HCT116 (cell line): ENCODE measurements around the gene MUSK. TPM values are rescaled to one million over a fixed set of nuclear protein-coding genes. Genes with fewer than 3 reads are reported as not detected.

Experiments used
- ATAC-seq: fragments of 200-7000 bp; cut with Tn5 transposase; 2 replicates; pipeline ENCODE4 v1.9.1; 2020; ENCODE audit warnings: mild to moderate bottlenecking, moderate library complexity
- BruUV-seq: library from RNA; stranded (reverse); fragments of 400-500 nt; replicated peaks from 2 replicates; lab custom pipeline; 2021; lab: Mats Ljungman, UMichigan
- CTCF ChIA-PET: fragments of 300-600 bp; sonication (Branson Sonifier 250); formaldehyde crosslinking; loops from one replicate; lab custom pipeline; 2021; ENCODE audit warnings: antibody characterized with exemption; lab: Charles Lee
- POLR2A ChIA-PET: fragments of 300-600, 350-600 bp; sonication (Branson Sonifier 250); formaldehyde crosslinking; loops from one replicate; lab custom pipeline; 2021; ENCODE audit warnings: antibody characterized with exemption; lab: Charles Lee
- RAD21 ChIA-PET, 2 experiments: fragments of 300-600 bp; sonication (Branson Sonifier 250); formaldehyde crosslinking; loops; one replicate each; lab custom pipeline; 2023; ENCODE audit warnings: low total read pairs in 2 of 2; ENCODE audit not compliant: uncharacterized antibody in 2 of 2, unreplicated experiment in 2 of 2, low non-redundant PET in 1 of 2; lab: Charles Lee
- DNase-seq: peaks from one replicate; pipeline ENCODE4 v3.0.0-alpha.2; 2010; ENCODE audit warnings: low read depth, low spot score
- H2AFZ ChIP-seq: fragments of 200-600 bp; shearing (Covaris generic), sonication (generic); 2 replicates; pipeline ENCODE4 v1.6.1; 2017; ENCODE audit warnings: low read depth, mixed run types, mixed read lengths, antibody characterized with exemption, low read length; ENCODE audit not compliant: poor library complexity, severe bottlenecking
- H3K27ac ChIP-seq: 2 replicates; pipeline ENCODE4 v1.5.1; 2012; ENCODE audit warnings: low read depth, low read length
- H3K27me3 ChIP-seq: fragments of 200-600 bp; sonication (generic); 2 replicates; pipeline ENCODE4 v1.6.1; 2016; ENCODE audit warnings: mixed run types, low read length, mixed read lengths; ENCODE audit not compliant: insufficient read depth
- H3K36me3 ChIP-seq, 2 experiments: fragments of 200-500 bp in 1 of 2; fragments of 200-600 bp in 1 of 2; sonication (Bioruptor generic) in 1 of 2; sonication (generic) in 1 of 2; 2 replicates each; pipeline versions ENCODE4 v1.5.1 to v1.6.1; 2014 to 2016; ENCODE audit warnings: low read length in 2 of 2, inconsistent platforms in 1 of 2, mixed read lengths in 1 of 2, mixed run types in 1 of 2; ENCODE audit not compliant: insufficient read depth in 2 of 2, control insufficient read depth in 1 of 2
- H3K4me1 ChIP-seq, 2 experiments: fragments of 200-600 bp in 1 of 2; sonication (generic) in 1 of 2; 2 replicates each; pipeline versions ENCODE4 v1.5.1 to v1.6.1; 2012 to 2017; ENCODE audit warnings: low read length in 2 of 2, inconsistent platforms in 1 of 2, mild to moderate bottlenecking in 1 of 2, mixed read lengths in 1 of 2, mixed run types in 1 of 2, moderate library complexity in 1 of 2; ENCODE audit not compliant: insufficient read depth in 2 of 2, control insufficient read depth in 1 of 2
- H3K4me2 ChIP-seq: fragments of 200-600 bp; sonication (generic); 2 replicates; pipeline ENCODE4 v1.6.1; 2017; ENCODE audit warnings: mixed run types, low read length, mixed read lengths
- H3K4me3 ChIP-seq, 2 experiments: fragments of 200-600 bp in 1 of 2; sonication (generic) in 1 of 2; replicated peaks in 1 of 2; 2 replicates each; pipeline ENCODE4 v1.5.1; 2011 to 2016; ENCODE audit warnings: low read length in 2 of 2, control low read depth in 1 of 2, low read depth in 1 of 2, mild to moderate bottlenecking in 1 of 2, mixed read lengths in 1 of 2, mixed run types in 1 of 2
- H3K79me2 ChIP-seq: fragments of 200-600 bp; sonication (generic); 2 replicates; pipeline ENCODE4 v1.6.1; 2017; ENCODE audit warnings: mild to moderate bottlenecking, mixed run types, low read length, moderate library complexity, mixed read lengths; ENCODE audit not compliant: insufficient read depth
- H3K9ac ChIP-seq: fragments of 200-600 bp; sonication (generic); 2 replicates; pipeline ENCODE4 v1.6.1; 2016; ENCODE audit warnings: low read length, mixed read lengths
- H3K9me2 ChIP-seq: fragments of 200-600 bp; sonication (generic), shearing (Covaris generic); 2 replicates; pipeline ENCODE4 v1.6.1; 2017; ENCODE audit warnings: mixed run types, mild to moderate bottlenecking, moderate library complexity; ENCODE audit not compliant: insufficient read depth
- H3K9me3 ChIP-seq, 2 experiments: fragments of 200-500 bp in 1 of 2; fragments of 200-600 bp in 1 of 2; sonication (Bioruptor generic) in 1 of 2; sonication (generic) in 1 of 2; 2 replicates each; pipeline ENCODE4 v1.6.1; 2014 to 2017; ENCODE audit warnings: low read length in 2 of 2, mixed read lengths in 2 of 2, inconsistent platforms in 1 of 2, low read depth in 1 of 2, mild to moderate bottlenecking in 1 of 2, mixed run types in 1 of 2, moderate library complexity in 1 of 2; ENCODE audit not compliant: control insufficient read depth in 1 of 2, insufficient read depth in 1 of 2
- H4K20me1 ChIP-seq: fragments of 200-600 bp; sonication (generic), shearing (Covaris generic); 2 replicates; pipeline ENCODE4 v1.6.1; 2017; ENCODE audit warnings: mixed run types, mild to moderate bottlenecking, moderate library complexity; ENCODE audit not compliant: insufficient read depth
- ATF3 ChIP-seq: IDR thresholded peaks from 2 replicates; pipeline ENCODE4 v1.6.1; 2012
- CBX3 ChIP-seq: IDR thresholded peaks from 2 replicates; pipeline ENCODE4 v1.6.1; 2012; ENCODE audit warnings: low read depth
- CEBPB ChIP-seq: IDR thresholded peaks from 2 replicates; pipeline ENCODE4 v1.6.1; 2012; ENCODE audit warnings: low read depth
- CTCF ChIP-seq, 3 experiments: fragments of 200-600 bp in 1 of 3; sonication (generic) in 1 of 3; IDR thresholded peaks in 2 of 3; conservative IDR thresholded peaks in 1 of 3; 2 replicates each; pipeline ENCODE4 v1.5.1; 2012 to 2017; ENCODE audit warnings: low read depth in 2 of 3, low read length in 2 of 3, antibody characterized with exemption in 1 of 3, borderline replicate concordance in 1 of 3, control low read depth in 1 of 3, mild to moderate bottlenecking in 1 of 3, mixed read lengths in 1 of 3, mixed run types in 1 of 3, moderate library complexity in 1 of 3; ENCODE audit not compliant: insufficient read depth in 1 of 3
- ELF1 ChIP-seq: IDR thresholded peaks from 2 replicates; pipeline ENCODE4 v1.6.1; 2012; ENCODE audit warnings: low read depth, borderline replicate concordance
- EZH2phosphoT487 ChIP-seq: fragments of 200-600 bp; IDR thresholded peaks from 2 replicates; pipeline ENCODE4 v1.6.1; 2018; ENCODE audit warnings: antibody characterized with exemption, borderline replicate concordance
- JUND ChIP-seq: IDR thresholded peaks from 2 replicates; pipeline ENCODE4 v1.6.1; 2012
- MAX ChIP-seq: IDR thresholded peaks from 2 replicates; pipeline ENCODE4 v1.6.1; 2012
- POLR2A ChIP-seq: IDR thresholded peaks from 2 replicates; pipeline ENCODE4 v1.7.0; 2011; ENCODE audit warnings: borderline replicate concordance; ENCODE audit not compliant: insufficient read depth, insufficient read length; ENCODE audit errors: extremely low read depth
- RAD21 ChIP-seq: IDR thresholded peaks from 2 replicates; pipeline ENCODE4 v1.6.1; 2012; ENCODE audit warnings: low read depth, mild to moderate bottlenecking
- REST ChIP-seq: IDR thresholded peaks from 2 replicates; pipeline ENCODE4 v1.6.1; 2012; ENCODE audit warnings: low read depth
- SIN3A ChIP-seq: IDR thresholded peaks from 2 replicates; pipeline ENCODE4 v1.6.1; 2012; ENCODE audit warnings: low read depth
- SRF ChIP-seq: IDR thresholded peaks from 2 replicates; pipeline ENCODE4 v1.6.1; 2012; ENCODE audit warnings: low read depth
- ZBTB33 ChIP-seq: IDR thresholded peaks from 2 replicates; pipeline ENCODE4 v1.6.1; 2011; ENCODE audit warnings: mild to moderate bottlenecking, low read length, moderate library complexity; ENCODE audit not compliant: insufficient replicate concordance; ENCODE audit errors: extremely low read depth
- ZFX ChIP-seq: fragments of 450-650 bp; IDR thresholded peaks from 2 replicates; pipeline ENCODE4 v1.6.1; 2017
- intact Hi-C: fragments of 100-400 bp; cut with micrococcal nuclease; formaldehyde crosslinking; loops from 2 replicates; pipeline ENCODE4 v1.10.0; 2022
- total RNA-seq: library from RNA; stranded (reverse); gene quantifications from one replicate; pipeline ENCODE4 v1.2.1, GENCODE V29; 2021; ENCODE audit not compliant: unreplicated experiment

The MUSK gene
- total RNA-seq, 1 experiment from 2014 or later, result not detected

GRCh38 chr9:110814159-110814558, 145.6 kb downstream of the MUSK start:
- no peak for ATAC-seq
- Histone ChIP-seq H3K27ac (no peak overlapping the region), H3K27me3 (no peaks in the 10 kb centered on the region), H4K20me1 (no peaks in the 10 kb centered on the region), H3K4me2 (no peak overlapping the region), H3K4me1 (peaks cover 0 to 4% of the 10 kb centered on the region in 2 experiments; a peak in 1 of 4 replicates), H3K9me2 (no peaks in the 10 kb centered on the region), H3K4me3 (no peak overlapping the region), H2AFZ (no peak overlapping the region), H3K36me3 (no peaks in the 10 kb centered on the region), H3K9ac (no peak overlapping the region), H3K79me2 (no peaks in the 10 kb centered on the region), H3K9me3 (no peaks in the 10 kb centered on the region)
- ChIA-PET CTCF (no interaction called here), POLR2A (no interaction called here), RAD21 (no interaction called here)
- no peak for DNase-seq
- intact Hi-C loops, result no loop called here
- BruUV-seq, result no TSS peak
- no peak for TF ChIP-seq CBX3
- TF ChIP-seq SIN3A, result no peak
- no peak for TF ChIP-seq SRF
- no peak for TF ChIP-seq REST
- TF ChIP-seq ELF1, result no peak
- TF ChIP-seq JUND, result no peak
- no peak for TF ChIP-seq ZBTB33
- no peak for TF ChIP-seq POLR2A
- no peak for TF ChIP-seq CTCF (IDR thresholded peaks at IDR 0.05 in 2 of 3, conservative IDR thresholded peaks at IDR 0.05 in 1 of 3; ENCODE audit: borderline replicate concordance in 1 of 3, insufficient read depth in 1 of 3, low read depth in 2 of 3, low read length in 2 of 3)
- TF ChIP-seq CEBPB, result no peak
- TF ChIP-seq ZFX, result no peak
- TF ChIP-seq MAX, result no peak
- no peak for TF ChIP-seq ATF3
- no peak for TF ChIP-seq EZH2phosphoT487
- TF ChIP-seq RAD21, result no peak
